PC-9 (cell line): ENCODE measurements around the gene PAPSS2. TPM values are rescaled to one million over a fixed set of nuclear protein-coding genes. Genes with fewer than 3 reads are reported as not detected.

Experiments used
- BruUV-seq: library from RNA; stranded (reverse); fragments of 400-500 nt; replicated peaks from 2 replicates; lab custom pipeline; 2021; lab: Mats Ljungman, UMichigan
- CTCF ChIA-PET: fragments of 300-600 bp; sonication (Branson Sonifier 250); formaldehyde crosslinking; loops from one replicate; lab custom pipeline; 2022; ENCODE audit warnings: antibody characterized with exemption; lab: Charles Lee
- POLR2A ChIA-PET: fragments of 300-600 bp; sonication (Branson Sonifier 250); formaldehyde crosslinking; loops from one replicate; lab custom pipeline; 2022; ENCODE audit warnings: antibody characterized with exemption; ENCODE audit not compliant: unreplicated experiment; lab: Charles Lee
- DNase-seq, 2 experiments: peaks; one replicate each; pipeline versions ENCODE4 v3.0.0 to v3.0.0-alpha.2; 2015 to 2022; ENCODE audit warnings: mixed read lengths in 1 of 2
- H2AFZ ChIP-seq: fragments of 200-600 bp; sonication (generic); 2 replicates; pipeline ENCODE4 v1.8.1; 2017; ENCODE audit warnings: antibody characterized with exemption
- H3F3A ChIP-seq: fragments of 200-600 bp; sonication (generic); 2 replicates; pipeline ENCODE4 v1.8.1; 2017; ENCODE audit warnings: antibody characterized with exemption, mild to moderate bottlenecking, low read depth; ENCODE audit not compliant: insufficient read depth
- H3K27ac ChIP-seq: fragments of 200-600 bp; sonication (generic); 2 replicates; pipeline ENCODE4 v1.6.1; 2016; ENCODE audit warnings: mixed run types
- H3K27me3 ChIP-seq: fragments of 200-600 bp; sonication (generic); 2 replicates; pipeline ENCODE4 v1.6.1; 2016; ENCODE audit warnings: low read depth, mixed run types; ENCODE audit not compliant: insufficient read depth
- H3K36me3 ChIP-seq: fragments of 200-600 bp; sonication (generic); 2 replicates; pipeline ENCODE4 v1.6.1; 2016; ENCODE audit warnings: low read depth, mixed run types
- H3K4me1 ChIP-seq: fragments of 200-600 bp; sonication (generic); replicated peaks from 2 replicates; pipeline ENCODE4 v1.6.1; 2016; ENCODE audit warnings: mixed run types; ENCODE audit not compliant: insufficient read depth
- H3K4me2 ChIP-seq: fragments of 200-600 bp; sonication (generic); 2 replicates; pipeline ENCODE4 v1.6.1; 2017; ENCODE audit warnings: mixed run types
- H3K4me3 ChIP-seq: fragments of 200-600 bp; sonication (generic); 2 replicates; pipeline ENCODE4 v1.6.1; 2016; ENCODE audit warnings: mixed run types
- H3K79me2 ChIP-seq: fragments of 200-600 bp; sonication (generic); 2 replicates; pipeline ENCODE4 v1.6.1; 2017; ENCODE audit warnings: low read depth, mixed run types
- H3K9me2 ChIP-seq: fragments of 200-600 bp; sonication (generic); 2 replicates; pipeline ENCODE4 v1.8.1; 2017; ENCODE audit warnings: mild to moderate bottlenecking; ENCODE audit not compliant: insufficient read depth
- H3K9me3 ChIP-seq: fragments of 200-600 bp; sonication (generic); 2 replicates; pipeline ENCODE4 v1.8.1; 2016; ENCODE audit warnings: low read depth; ENCODE audit not compliant: insufficient read depth
- H4K20me1 ChIP-seq: fragments of 200-600 bp; sonication (generic); 2 replicates; pipeline ENCODE4 v1.8.1; 2017; ENCODE audit not compliant: insufficient read depth
- CTCF ChIP-seq: fragments of 200-600 bp; sonication (generic); conservative IDR thresholded peaks from 2 replicates; pipeline ENCODE4 v1.6.1; 2017; ENCODE audit warnings: mixed run types, antibody characterized with exemption, mild to moderate bottlenecking, moderate library complexity
- EZH2 ChIP-seq: fragments of 200-600 bp; sonication (generic); IDR thresholded peaks from 2 replicates; pipeline ENCODE4 v1.8.0; 2017; ENCODE audit warnings: antibody characterized with exemption, low read depth
- intact Hi-C: fragments of 100-400 bp; cut with micrococcal nuclease; formaldehyde crosslinking; loops from one replicate; pipeline ENCODE4 v1.10.0; 2022; ENCODE audit not compliant: unreplicated experiment
- total RNA-seq: library from RNA; stranded (reverse); gene quantifications from 2 replicates; pipeline ENCODE4 v1.2.3, GENCODE V29; 2021

PAPSS2 gene
- total RNA-seq, 1 experiment from 2014 or later = 37.4 TPM

- Histone ChIP-seq H3K36me3 (peaks cover 4% of the 10 kb centered on the region), H3K9me2 (no peaks in the 10 kb centered on the region), H3K4me1 (no peaks in the 10 kb centered on the region), H3K79me2 (no peaks in the 10 kb centered on the region; the same call in 1 of the 2 replicates), H4K20me1 (no peaks in the 10 kb centered on the region; the same call in 1 of the 2 replicates), H3K9me3 (no peaks in the 10 kb centered on the region), H3K4me2 (no peak overlapping the region), H3K4me3 (no peak overlapping the region), H3K27me3 (no peaks in the 10 kb centered on the region), H3K27ac (no peak overlapping the region), H3F3A (no peaks in the 10 kb centered on the region; the same call in 1 of the 2 replicates), H2AFZ (no peak overlapping the region)
- ChIA-PET POLR2A (no interaction called here), CTCF (interaction anchor here (0.6 kb wide), 1 partner anchor 109 kb away, joined by 3 read pairs; no protein-coding TSS in a partner anchor)
- BruUV-seq = no TSS peak
- intact Hi-C loops = no loop called here
- DNase-seq = no peak
- TF ChIP-seq EZH2 (no peak), CTCF (no peak)
Observed at GRCh38 chr10:87790185-87790584, 130.5 kb downstream of the PAPSS2 start.

- Histone ChIP-seq H3K4me2 (no peak overlapping the region), H3K9me3 (no peaks in the 10 kb centered on the region), H3K79me2 (no peaks in the 10 kb centered on the region; the same call in 1 of the 2 replicates), H3F3A (no peaks in the 10 kb centered on the region), H3K36me3 (peaks cover 4% of the 10 kb centered on the region), H4K20me1 (no peaks in the 10 kb centered on the region; the same call in 1 of the 2 replicates), H3K4me1 (no peaks in the 10 kb centered on the region), H3K27ac (no peak overlapping the region), H2AFZ (no peak overlapping the region), H3K27me3 (no peaks in the 10 kb centered on the region), H3K9me2 (no peaks in the 10 kb centered on the region), H3K4me3 (no peak overlapping the region)
- TF ChIP-seq EZH2 (no peak), CTCF (no peak)
- POLR2A ChIA-PET = interaction anchor here (0.6 kb wide), 1 partner anchor 25 kb away, joined by 3 read pairs; no protein-coding TSS in a partner anchor
- CTCF ChIA-PET = no interaction called here
- DNase-seq = no peak
- intact Hi-C loops = no loop called here
- BruUV-seq = no TSS peak
Observed at GRCh38 chr10:87794285-87794684, 134.6 kb downstream of the PAPSS2 start.

Other genes with a start within 250 kb of the PAPSS2 start
- gene MINPP1, start 155.0 kb upstream of the PAPSS2 start, total RNA-seq = 14.4 and 17.0 TPM in 2 replicates
- gene ATAD1, start 158.3 kb downstream of the PAPSS2 start, total RNA-seq = 21.8 and 26.3 TPM in 2 replicates
- gene KLLN, start 203.7 kb downstream of the PAPSS2 start, total RNA-seq = 0.30 and 0.57 TPM in 2 replicates
- 40.7 and 44.9 TPM in 2 replicates for gene PTEN, start 203.7 kb downstream of the PAPSS2 start, total RNA-seq